Common myeloid progenitor, CD34-positive (primary cell): ENCODE results near the gene KIAA1217.

Experiments used
- CTCF ChIA-PET: fragments of 350-600 bp; sonication (Branson Sonifier 250); formaldehyde crosslinking; loops from one replicate; lab custom pipeline; 2021; ENCODE audit warnings: antibody characterized with exemption; lab: Charles Lee
- POLR2A ChIA-PET: fragments of 350-600 bp; sonication (Branson Sonifier 250); formaldehyde crosslinking; loops from one replicate; lab custom pipeline; 2021; ENCODE audit warnings: antibody characterized with exemption; lab: Charles Lee
- DNase-seq, 3 donors: peaks; one replicate each; pipeline versions ENCODE4 v3.0.0 to v3.0.0-alpha.2; 2013
- H3K27ac ChIP-seq, 2 experiments: 1 replicate in 1 of 2; 2 replicates in 1 of 2; pipeline ENCODE4 v1.7.0; 2013; ENCODE audit warnings: inconsistent platforms in 2 of 2, low read length in 2 of 2, mild to moderate bottlenecking in 2 of 2, low read depth in 1 of 2, moderate library complexity in 1 of 2; ENCODE audit not compliant: severe bottlenecking in 2 of 2, insufficient read depth in 1 of 2, poor library complexity in 1 of 2
- H3K27me3 ChIP-seq, 5 experiments: replicated peaks in 2 of 5; 1 replicate in 3 of 5; 2 replicates in 2 of 5; pipeline versions ENCODE4 v1.6.1 to v1.7.0; 2013; ENCODE audit warnings: low read length in 4 of 5, mild to moderate bottlenecking in 2 of 5, moderate library complexity in 2 of 5, inconsistent platforms in 1 of 5; ENCODE audit not compliant: insufficient read depth in 5 of 5, control insufficient read depth in 4 of 5
- H3K36me3 ChIP-seq, 4 experiments: 1 replicate in 2 of 4; 2 replicates in 2 of 4; pipeline versions ENCODE4 v1.6.1 to v1.7.0; 2013; ENCODE audit warnings: low read length in 3 of 4, control low read depth in 1 of 4, mild to moderate bottlenecking in 1 of 4; ENCODE audit not compliant: control insufficient read depth in 4 of 4, insufficient read depth in 4 of 4
- H3K4me1 ChIP-seq, 4 experiments: 1 replicate in 3 of 4; 2 replicates in 1 of 4; pipeline versions ENCODE4 v1.6.1 to v1.7.1; 2013; ENCODE audit warnings: low read length in 3 of 4, mild to moderate bottlenecking in 3 of 4, control low read depth in 1 of 4, inconsistent platforms in 1 of 4, moderate library complexity in 1 of 4; ENCODE audit not compliant: control insufficient read depth in 4 of 4, insufficient read depth in 4 of 4; ENCODE audit errors: control extremely low read depth in 1 of 4
- H3K4me3 ChIP-seq, 7 experiments: 1 replicate in 4 of 7; 2 replicates in 3 of 7; pipeline versions ENCODE4 v1.5.1 to v1.7.0; 2013; ENCODE audit warnings: mild to moderate bottlenecking in 7 of 7, low read length in 6 of 7, moderate library complexity in 6 of 7, inconsistent platforms in 2 of 7, low read depth in 2 of 7, control low read depth in 1 of 7; ENCODE audit not compliant: insufficient read depth in 4 of 7, control insufficient read depth in 1 of 7; ENCODE audit errors: extremely low read depth in 1 of 7
- H3K9me3 ChIP-seq, 5 experiments: 1 replicate in 4 of 5; 2 replicates in 1 of 5; pipeline versions ENCODE4 v1.6.1 to v1.7.1; 2013; ENCODE audit warnings: low read length in 4 of 5, mild to moderate bottlenecking in 2 of 5, inconsistent platforms in 1 of 5, low read depth in 1 of 5, moderate library complexity in 1 of 5; ENCODE audit not compliant: control insufficient read depth in 4 of 5, insufficient read depth in 2 of 5; ENCODE audit errors: control extremely low read depth in 1 of 5
- WGBS: methylation state at CpG from one replicate; pipeline ENCODE4 v1.1.5; 2013; ENCODE audit not compliant: insufficient coverage; 5-methylcytosine and 5-hydroxymethylcytosine counted together

KIAA1217 gene

GRCh38 chr10:24197263-24197662 lies 11.7 kb upstream of the KIAA1217 start:
- Histone ChIP-seq H3K36me3 (no peaks in the 10 kb centered on the region), H3K4me1 (no peaks in the 10 kb centered on the region), H3K4me3 (no peak overlapping the region), H3K27me3 (peaks cover 0 to 2% (median 0%) of the 10 kb centered on the region in 5 experiments), H3K27ac (no peak overlapping the region), H3K9me3 (no peaks in the 10 kb centered on the region)
- ChIA-PET CTCF (interaction anchor here (1.2 kb wide), 1 partner anchor 9 kb away, joined by 5 read pairs; no protein-coding TSS in a partner anchor), POLR2A (no interaction called here)
- WGBS = 100% methylated on average over 1 of the region's 2 CpGs
- no peak for DNase-seq

GRCh38 chr10:24201503-24202180 lies 7.3 kb upstream of the KIAA1217 start:
- no peak for DNase-seq
- Histone ChIP-seq H3K9me3 (no peaks in the 10 kb centered on the region), H3K4me3 (no peak overlapping the region), H3K27me3 (peaks cover 0 to 4% (median 2%) of the 10 kb centered on the region in 5 experiments), H3K4me1 (no peaks in the 10 kb centered on the region), H3K36me3 (no peaks in the 10 kb centered on the region), H3K27ac (no peak overlapping the region)
- ChIA-PET CTCF (interaction anchor here (0.5 to 0.7 kb wide), 2 partner anchors 128 to 425 kb away, joined by 3 to 4 read pairs; no protein-coding TSS in a partner anchor), POLR2A (no interaction called here)
- WGBS = 84% methylated on average over 9 of the region's 14 CpGs

- Histone ChIP-seq H3K36me3 (no peaks in the 10 kb centered on the region), H3K27me3 (peaks cover 0 to 9% (median 3%) of the 10 kb centered on the region in 5 experiments), H3K9me3 (no peaks in the 10 kb centered on the region), H3K4me1 (no peaks in the 10 kb centered on the region), H3K4me3 (no peak overlapping the region), H3K27ac (no peak overlapping the region)
- DNase-seq = no peak
- WGBS = 86% methylated on average over 5 of the region's 6 CpGs
- ChIA-PET CTCF (interaction anchor here (0.5 to 0.7 kb wide), 2 partner anchors 128 to 425 kb away, joined by 3 to 4 read pairs; no protein-coding TSS in a partner anchor), POLR2A (no interaction called here)
Measured at GRCh38 chr10:24202181-24202570, 6.8 kb upstream of the KIAA1217 start.

- ChIA-PET CTCF (interaction anchor here (1.1 kb wide), 1 partner anchor 9 kb away, joined by 5 read pairs; no protein-coding TSS in a partner anchor), POLR2A (no interaction called here)
- no peak for DNase-seq
- no peak overlapping the region for H3K27ac ChIP-seq
- H3K4me1 ChIP-seq = peaks cover 0 to 11% (median 4%) of the 10 kb centered on the region in 4 experiments
- H3K36me3 ChIP-seq = no peaks in the 10 kb centered on the region
- WGBS = no CpG with 5 or more reads among the region's 6 CpGs
- H3K4me3 ChIP-seq = no peak overlapping the region
- peaks cover 0 to 38% (median 14%) of the 10 kb centered on the region in 5 experiments for H3K27me3 ChIP-seq
- no peaks in the 10 kb centered on the region for H3K9me3 ChIP-seq
Measured at GRCh38 chr10:24205821-24206220, 3.1 kb upstream of the KIAA1217 start.

- H3K4me1 ChIP-seq = peaks cover 0 to 11% (median 4%) of the 10 kb centered on the region in 4 experiments
- DNase-seq = no peak
- H3K27ac ChIP-seq = no peak overlapping the region
- no peak overlapping the region for H3K4me3 ChIP-seq
- no peaks in the 10 kb centered on the region for H3K9me3 ChIP-seq
- no peaks in the 10 kb centered on the region for H3K36me3 ChIP-seq
- WGBS = 60% methylated on average over 1 of the region's 2 CpGs
- H3K27me3 ChIP-seq = peaks cover 0 to 38% (median 14%) of the 10 kb centered on the region in 5 experiments
- ChIA-PET POLR2A (no interaction called here), CTCF (interaction anchor here (1.1 kb wide), 1 partner anchor 9 kb away, joined by 5 read pairs; no protein-coding TSS in a partner anchor)
Measured at GRCh38 chr10:24206334-24206733, 2.6 kb upstream of the KIAA1217 start.

GRCh38 chr10:24206926-24207325 lies 2.0 kb upstream of the KIAA1217 start:
- POLR2A ChIA-PET = no interaction called here
- WGBS = 96% methylated on average over 3 of the region's 3 CpGs
- no peaks in the 10 kb centered on the region for H3K9me3 ChIP-seq

GRCh38 chr10:24207341-24207740 lies 1.6 kb upstream of the KIAA1217 start:
- no peaks in the 10 kb centered on the region for H3K9me3 ChIP-seq
- DNase-seq = no peak
- ChIA-PET CTCF (no interaction called here), POLR2A (no interaction called here)
- H3K4me1 ChIP-seq = peaks cover 0 to 11% (median 4%) of the 10 kb centered on the region in 4 experiments
- WGBS = 79% methylated on average over 5 of the region's 5 CpGs
- H3K4me3 ChIP-seq = no peak overlapping the region
- H3K27me3 ChIP-seq = peaks cover 0 to 41% (median 14%) of the 10 kb centered on the region in 5 experiments
- H3K36me3 ChIP-seq = no peaks in the 10 kb centered on the region
- no peak overlapping the region for H3K27ac ChIP-seq

More at GRCh38 chr10:24206926-24207325, 2.0 kb upstream of the KIAA1217 start:
- Histone ChIP-seq H3K4me3 (no peak overlapping the region), H3K27me3 (peaks cover 0 to 38% (median 14%) of the 10 kb centered on the region in 5 experiments), H3K36me3 (no peaks in the 10 kb centered on the region), H3K4me1 (peaks cover 0 to 11% (median 4%) of the 10 kb centered on the region in 4 experiments), H3K27ac (no peak overlapping the region)
- no peak for DNase-seq
- CTCF ChIA-PET = no interaction called here
